Keratinocyte (primary cell): ENCODE results near the gene STAM2. TPM values are rescaled to one million over a fixed set of nuclear protein-coding genes. Genes with fewer than 3 reads are reported as not detected.

Experiments used
- DNase-seq: peaks from one replicate; pipeline ENCODE4 v3.0.0-alpha.2; 2011; ENCODE audit warnings: low read depth, missing footprints, low spot score
- FAIRE-seq: peaks from 2 replicates; lab custom pipeline; 2011; peaks lifted over from hg19 to GRCh38; lab: Jason Lieb, UNC
- H2AFZ ChIP-seq: 2 replicates; pipeline ENCODE4 v1.6.0; 2012; ENCODE audit warnings: low read length, control low read depth, inconsistent platforms; ENCODE audit not compliant: control insufficient read depth
- H3K27ac ChIP-seq: 2 replicates; pipeline ENCODE4 v1.5.1; 2011; ENCODE audit warnings: low read length; ENCODE audit not compliant: control insufficient read depth, insufficient read depth
- H3K27me3 ChIP-seq: 3 replicates; pipeline ENCODE4 v1.6.0; 2011; ENCODE audit warnings: low read length; ENCODE audit not compliant: control insufficient read depth, insufficient read depth; ENCODE audit errors: extremely low read depth
- H3K36me3 ChIP-seq, 2 experiments: 2 replicates in 1 of 2; 3 replicates in 1 of 2; pipeline ENCODE4 v1.5.1; 2011; ENCODE audit warnings: low read length in 2 of 2, mild to moderate bottlenecking in 1 of 2; ENCODE audit not compliant: control insufficient read depth in 2 of 2, insufficient read depth in 2 of 2; ENCODE audit errors: extremely low read depth in 1 of 2
- H3K4me1 ChIP-seq: 3 replicates; pipeline ENCODE4 v1.5.1; 2011; ENCODE audit warnings: low read length; ENCODE audit not compliant: control insufficient read depth, insufficient read depth; ENCODE audit errors: extremely low read depth
- H3K4me2 ChIP-seq: 3 replicates; pipeline ENCODE4 v1.6.0; 2011; ENCODE audit warnings: low read depth, low read length; ENCODE audit not compliant: control insufficient read depth, insufficient read depth; ENCODE audit errors: extremely low read depth
- H3K4me3 ChIP-seq, 3 experiments: fragments of 200-600 bp in 1 of 3; sonication (generic) in 1 of 3; 2 replicates in 2 of 3; 3 replicates in 1 of 3; pipeline ENCODE4 v1.5.1; 2011 to 2016; ENCODE audit warnings: low read length in 3 of 3, mild to moderate bottlenecking in 3 of 3, control low read depth in 2 of 3, inconsistent platforms in 1 of 3, low read depth in 1 of 3, mixed read lengths in 1 of 3, mixed run types in 1 of 3, moderate library complexity in 1 of 3; ENCODE audit not compliant: control insufficient read depth in 2 of 3, insufficient read depth in 2 of 3; ENCODE audit errors: extremely low read depth in 1 of 3
- H3K79me2 ChIP-seq: 2 replicates; pipeline ENCODE4 v1.6.0; 2012; ENCODE audit warnings: low read length; ENCODE audit not compliant: control insufficient read depth, insufficient read depth
- H3K9ac ChIP-seq: 3 replicates; pipeline ENCODE4 v1.6.0; 2011; ENCODE audit warnings: low read length; ENCODE audit not compliant: control insufficient read depth, insufficient read depth; ENCODE audit errors: extremely low read depth
- H3K9me1 ChIP-seq: 3 replicates; pipeline ENCODE4 v1.6.0; 2011; ENCODE audit warnings: low read length; ENCODE audit not compliant: control insufficient read depth, insufficient read depth; ENCODE audit errors: extremely low read depth
- H3K9me3 ChIP-seq: 2 replicates; pipeline ENCODE4 v1.5.1; 2012; ENCODE audit warnings: low read depth, low read length; ENCODE audit not compliant: control insufficient read depth
- H4K20me1 ChIP-seq: 3 replicates; pipeline ENCODE4 v1.6.0; 2011; ENCODE audit warnings: low read length; ENCODE audit not compliant: control insufficient read depth, insufficient read depth; ENCODE audit errors: extremely low read depth
- EZH2 ChIP-seq: IDR thresholded peaks from one replicate; pipeline ENCODE4 v1.6.1; 2012; ENCODE audit warnings: inconsistent platforms, mild to moderate bottlenecking, low read length, moderate library complexity
- dilution Hi-C: fragments of 300-500 bp; cut with MboI; formaldehyde crosslinking; loops from one replicate; pipeline ENCODE4 v1.7.0; 2020; ENCODE audit warnings: low sequenced_read_pairs; ENCODE audit not compliant: extremely low pct_ligation_motif_present
- polyA plus RNA-seq, 5 experiments: library from polyadenylated mRNA; depleted of rRNA in 3 of 5; stranded (reverse) in 3 of 5; stranded (forward) in 1 of 5; unstranded in 1 of 5; fragments of >200 nt; gene quantifications; 1 replicate in 1 of 5; 2 replicates in 3 of 5; 3 replicates in 1 of 5; pipeline versions ENCODE4 v1.2.1 to v1.2.3, GENCODE V29; 2011 to 2012; ENCODE audit warnings: missing spikeins in 2 of 5, low read depth in 1 of 5, low replicate concordance in 1 of 5
- TF ChIP-seq, protein P1 (sequence below), 3 experiments: IDR thresholded peaks in 1 of 3; conservative IDR thresholded peaks in 1 of 3; optimal IDR thresholded peaks in 1 of 3; 2 replicates in 2 of 3; 3 replicates in 1 of 3; pipeline versions ENCODE3 to v1.5.1; 2011; ENCODE audit warnings: low read length in 3 of 3, mild to moderate bottlenecking in 3 of 3, moderate library complexity in 2 of 3, control low read depth in 1 of 3, inconsistent platforms in 1 of 3; ENCODE audit not compliant: insufficient read depth in 2 of 3; ENCODE audit errors: extremely low read depth in 1 of 3

STAM2 gene
- polyA plus RNA-seq, 1 donor (not counting 4 experiments of a cell fraction or from before 2014, with no cell fraction given): 20.7 TPM

DNA sequence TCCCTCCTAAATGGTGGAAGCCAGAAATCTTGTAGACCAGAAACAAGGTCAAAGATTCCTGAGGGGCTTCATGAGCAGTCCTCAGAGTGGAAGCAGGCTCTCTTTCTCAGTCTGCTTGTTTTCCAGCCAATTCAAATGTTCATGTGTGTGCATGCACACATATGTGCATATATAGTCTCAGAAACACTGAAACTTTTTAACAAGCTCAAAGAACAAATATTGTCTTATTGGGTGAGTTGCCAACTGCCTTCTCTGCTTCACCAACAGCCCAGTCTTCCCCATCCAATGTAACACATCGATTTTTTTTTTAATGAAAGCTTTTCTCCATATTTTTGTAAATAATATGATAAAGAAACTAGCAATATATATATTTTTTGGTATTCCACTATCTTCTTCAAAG is 80.4 kb downstream of the STAM2 start:
- H3K9me3 ChIP-seq: no peaks in the 10 kb centered on the region
- H2AFZ ChIP-seq: no peak overlapping the region
- H3K4me1 ChIP-seq: peaks cover 17% of the 10 kb centered on the region
- H3K4me2 ChIP-seq: no peak overlapping the region
- dilution Hi-C loops: no loop called here
- no peak overlapping the region for H3K9ac ChIP-seq
- H3K4me3 ChIP-seq: no peak overlapping the region
- peaks cover 42% of the 10 kb centered on the region for H3K27me3 ChIP-seq
- H3K36me3 ChIP-seq: no peaks in the 10 kb centered on the region
- no peaks in the 10 kb centered on the region for H3K79me2 ChIP-seq
- no peak overlapping the region for H3K27ac ChIP-seq
- DNase-seq (no peak), FAIRE-seq (no peak)
- H3K9me1 ChIP-seq: no peaks in the 10 kb centered on the region
- no peaks in the 10 kb centered on the region for H4K20me1 ChIP-seq
- no peak for TF ChIP-seq EZH2
- TF ChIP-seq, protein P1, sequence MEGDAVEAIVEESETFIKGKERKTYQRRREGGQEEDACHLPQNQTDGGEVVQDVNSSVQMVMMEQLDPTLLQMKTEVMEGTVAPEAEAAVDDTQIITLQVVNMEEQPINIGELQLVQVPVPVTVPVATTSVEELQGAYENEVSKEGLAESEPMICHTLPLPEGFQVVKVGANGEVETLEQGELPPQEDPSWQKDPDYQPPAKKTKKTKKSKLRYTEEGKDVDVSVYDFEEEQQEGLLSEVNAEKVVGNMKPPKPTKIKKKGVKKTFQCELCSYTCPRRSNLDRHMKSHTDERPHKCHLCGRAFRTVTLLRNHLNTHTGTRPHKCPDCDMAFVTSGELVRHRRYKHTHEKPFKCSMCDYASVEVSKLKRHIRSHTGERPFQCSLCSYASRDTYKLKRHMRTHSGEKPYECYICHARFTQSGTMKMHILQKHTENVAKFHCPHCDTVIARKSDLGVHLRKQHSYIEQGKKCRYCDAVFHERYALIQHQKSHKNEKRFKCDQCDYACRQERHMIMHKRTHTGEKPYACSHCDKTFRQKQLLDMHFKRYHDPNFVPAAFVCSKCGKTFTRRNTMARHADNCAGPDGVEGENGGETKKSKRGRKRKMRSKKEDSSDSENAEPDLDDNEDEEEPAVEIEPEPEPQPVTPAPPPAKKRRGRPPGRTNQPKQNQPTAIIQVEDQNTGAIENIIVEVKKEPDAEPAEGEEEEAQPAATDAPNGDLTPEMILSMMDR (optimal IDR thresholded peaks at IDR 0.05 in 1 of 3, IDR thresholded peaks at IDR 0.05 in 1 of 3, conservative IDR thresholded peaks at IDR 0.05 in 1 of 3; ENCODE audit: extremely low read depth in 1 of 3, insufficient read depth in 2 of 3, low read length in 3 of 3): no peak

DNA sequence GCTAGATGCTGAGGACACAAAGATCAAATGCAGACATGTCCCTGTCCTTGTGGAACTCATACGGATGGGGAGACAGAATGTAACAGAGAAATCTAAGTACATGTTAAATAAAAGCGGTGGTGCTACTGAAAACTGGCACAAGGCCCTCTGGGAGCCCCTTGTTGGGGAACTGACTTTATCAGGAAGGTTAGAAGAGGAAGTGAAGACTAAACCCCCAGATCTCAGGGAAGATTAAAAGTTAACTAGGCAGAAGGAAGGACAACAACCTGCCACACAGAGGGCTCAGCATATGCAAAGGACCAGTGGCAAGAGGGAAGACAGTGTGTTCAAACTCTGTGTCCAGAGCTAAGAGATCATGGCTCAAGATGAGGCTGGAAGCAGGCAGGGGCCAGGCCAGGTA is 81.5 kb downstream of the STAM2 start:
- H3K27ac ChIP-seq: no peak overlapping the region
- no peak for FAIRE-seq

More for the DNA sequence above, 81.5 kb downstream of the STAM2 start:
- H3K36me3 ChIP-seq: no peaks in the 10 kb centered on the region
- H3K79me2 ChIP-seq: no peaks in the 10 kb centered on the region
- dilution Hi-C loops: no loop called here
- no peak overlapping the region for H2AFZ ChIP-seq
- H3K27me3 ChIP-seq: peaks cover 30% of the 10 kb centered on the region
- no peaks in the 10 kb centered on the region for H3K9me1 ChIP-seq
- no peak overlapping the region for H3K9ac ChIP-seq
- H3K4me3 ChIP-seq: no peak overlapping the region
- no peaks in the 10 kb centered on the region for H4K20me1 ChIP-seq
- H3K4me2 ChIP-seq: no peak overlapping the region
- peaks cover 12% of the 10 kb centered on the region for H3K4me1 ChIP-seq
- TF ChIP-seq EZH2: no peak
- TF ChIP-seq, protein P1 (optimal IDR thresholded peaks at IDR 0.05 in 1 of 3, IDR thresholded peaks at IDR 0.05 in 1 of 3, conservative IDR thresholded peaks at IDR 0.05 in 1 of 3; ENCODE audit: extremely low read depth in 1 of 3, insufficient read depth in 2 of 3, low read length in 3 of 3): no peak
- no peaks in the 10 kb centered on the region for H3K9me3 ChIP-seq
- no peak for DNase-seq
